Measurements from ENCODE around the gene CXCL17. TPM values are rescaled to one million over a fixed set of nuclear protein-coding genes. Genes with fewer than 3 reads are reported as not detected.

Gene CXCL17
- total RNA-seq, 1 experiment from 2014 or later: not detected

GRCh38 chr19:42412661-42413076 lies 30.1 kb downstream of the CXCL17 start:
- no peak overlapping the region for H2AK5ac ChIP-seq (ENCODE audit: insufficient read length, low read length)
- H3K23ac ChIP-seq (ENCODE audit: insufficient read length, low read depth, low read length): no peak overlapping the region
- H4K8ac ChIP-seq (replicated peaks; ENCODE audit: insufficient read length, low read depth, low read length): no peak overlapping the region
- H3K18ac ChIP-seq (ENCODE audit: insufficient read length, low read depth, low read length): no peak overlapping the region
- no peak for TF ChIP-seq CTCF (conservative IDR thresholded peaks at IDR 0.05)
- no peak overlapping the region for H2BK20ac ChIP-seq (ENCODE audit: low read depth, low read length, poor library complexity, severe bottlenecking)
- H3K14ac ChIP-seq (ENCODE audit: insufficient read depth, low read length): no peak overlapping the region
- no peak overlapping the region for H2BK15ac ChIP-seq (ENCODE audit: low read depth, low read length)
- no peak overlapping the region for H3K56ac ChIP-seq (ENCODE audit: insufficient read length, low read depth, low read length)
- H2AFZ ChIP-seq (ENCODE audit: low read length): no peak overlapping the region
- peaks cover 5 to 16% (median 15%) of the 10 kb centered on the region in 3 experiments; a peak in 6 of 7 replicates for H3K36me3 Mint-ChIP-seq (ENCODE audit: insufficient read depth in 1 of 3, low read depth in 3 of 3)
- H3K23me2 ChIP-seq (ENCODE audit: insufficient read length, low read depth, low read length, poor library complexity, severe bottlenecking): no peaks in the 10 kb centered on the region
- peaks cover 11 to 16% of the 10 kb centered on the region in 2 experiments; a peak in 3 of 4 replicates for H3K4me1 Mint-ChIP-seq
- H4K5ac ChIP-seq (ENCODE audit: insufficient read length, low read depth, low read length): no peak overlapping the region
- no peak overlapping the region for H2BK12ac ChIP-seq (ENCODE audit: insufficient read length, low read depth, low read length)
- no peaks in the 10 kb centered on the region for H3K79me2 ChIP-seq (ENCODE audit: insufficient read depth, low read length)
- no peaks in the 10 kb centered on the region for H4K20me1 ChIP-seq (ENCODE audit: control insufficient read depth, insufficient read depth, insufficient read length)
- H3K27ac ChIP-seq (ENCODE audit: insufficient read length, low read depth, low read length): no peak overlapping the region
- no peak overlapping the region for H3K9ac ChIP-seq (ENCODE audit: extremely low read depth, insufficient read length, low read length)
- H4K91ac ChIP-seq (ENCODE audit: insufficient read length, low read depth, low read length): no peak overlapping the region
- no peaks in the 10 kb centered on the region for H3K79me1 ChIP-seq (ENCODE audit: insufficient read depth, low read depth, low read length, poor library complexity, severe bottlenecking)
- no peaks in the 10 kb centered on the region for H3K9me3 Mint-ChIP-seq
- no peak for DNase-seq
- no peak overlapping the region for H3K27ac Mint-ChIP-seq
- H2BK5ac ChIP-seq (ENCODE audit: insufficient read length, low read length): no peak overlapping the region
- H3K27me3 Mint-ChIP-seq (ENCODE audit: low read depth): peaks cover 92% of the 10 kb centered on the region
- H3K4me2 ChIP-seq (ENCODE audit: insufficient read depth, insufficient read length, low read length): no peak overlapping the region
- H2BK120ac ChIP-seq (ENCODE audit: low read depth, low read length, poor library complexity, severe bottlenecking): no peak overlapping the region
- H3K4ac ChIP-seq (ENCODE audit: low read depth, low read length): no peak overlapping the region
- WGBS (ENCODE audit: extremely low coverage, insufficient read length, low lambda C conversion rate): no CpG with 5 or more reads among the region's 4 CpGs
- H3K4me1 ChIP-seq (ENCODE audit: insufficient read depth, low read length): no peaks in the 10 kb centered on the region
- H3T11ph ChIP-seq (ENCODE audit: low read length): no peak overlapping the region
- peaks cover 1% of the 10 kb centered on the region; the same call in 1 of the 2 replicates for H3K27me3 ChIP-seq (ENCODE audit: insufficient read depth, low read length)
- no peaks in the 10 kb centered on the region for H3K9me3 ChIP-seq (ENCODE audit: control insufficient read depth, low read depth, low read length)
- H3K4me3 Mint-ChIP-seq: no peak overlapping the region

All from H9 (cell line).